HepG2 (cell line): ENCODE data around the gene AKR7A2. TPM values are rescaled to one million over a fixed set of nuclear protein-coding genes. Genes with fewer than 3 reads are reported as not detected.

Experiments
- EHMT2 ChIP-seq: fragments of 200-600 bp; sonication (generic); IDR thresholded peaks from 2 replicates; pipeline ENCODE4 v1.7.0; 2017; ENCODE audit warnings: antibody characterized with exemption, low read depth, low read length, borderline replicate concordance
- ETV6 ChIP-seq: sonication (generic); formaldehyde crosslinking; conservative IDR thresholded peaks from 2 replicates; pipeline ENCODE4 v1.4.0; 2020; ENCODE audit warnings: missing genetic modification reagents
- HOXA3 ChIP-seq: sonication (generic); formaldehyde crosslinking; IDR thresholded peaks from 2 replicates; pipeline ENCODE4 v1.5.0; 2020; ENCODE audit warnings: missing genetic modification reagents
- MXI1 ChIP-seq: IDR thresholded peaks from 3 replicates; pipeline ENCODE4 v1.6.1; 2012; ENCODE audit warnings: low read depth, low read length, inconsistent platforms, borderline replicate concordance
- NCOA2 ChIP-seq: sonication (generic); formaldehyde crosslinking; IDR thresholded peaks from 2 replicates; pipeline ENCODE4 v1.8.0; 2022; ENCODE audit warnings: inconsistent platforms
- NFE2 ChIP-seq: sonication (generic); formaldehyde crosslinking; IDR thresholded peaks from 2 replicates; pipeline ENCODE4 v1.4.0; 2020; ENCODE audit warnings: missing genetic modification reagents
- ZBTB3 ChIP-seq: sonication (generic); formaldehyde crosslinking; IDR thresholded peaks from 2 replicates; pipeline ENCODE4 v1.4.0; 2020; ENCODE audit warnings: low read depth, mild to moderate bottlenecking, moderate library complexity, missing genetic modification reagents, borderline replicate concordance
- ZNF124 ChIP-seq: sonication (generic); formaldehyde crosslinking; IDR thresholded peaks from 2 replicates; pipeline ENCODE4 v1.4.0; 2020; ENCODE audit warnings: missing genetic modification reagents
- ZNF136 ChIP-seq: sonication (generic); formaldehyde crosslinking; IDR thresholded peaks from 2 replicates; pipeline ENCODE4 v1.8.1; 2022; ENCODE audit warnings: low read depth, mild to moderate bottlenecking, moderate library complexity, missing genetic modification reagents
- ZNF205 ChIP-seq: IDR thresholded peaks from 2 replicates; pipeline ENCODE4 v1.6.1; 2018; ENCODE audit warnings: missing biosample characterization, missing genetic modification reagents
- ZNF33A ChIP-seq: sonication (generic); formaldehyde crosslinking; IDR thresholded peaks from 2 replicates; pipeline ENCODE4 v1.5.1; 2020; ENCODE audit warnings: missing genetic modification reagents, mild to moderate bottlenecking, moderate library complexity, borderline replicate concordance
- ZNF343 ChIP-seq: sonication (generic); formaldehyde crosslinking; IDR thresholded peaks from 2 replicates; pipeline ENCODE4 v1.4.0; 2020; ENCODE audit warnings: mild to moderate bottlenecking, missing genetic modification reagents
- ZNF878 ChIP-seq: sonication (generic); formaldehyde crosslinking; IDR thresholded peaks from 2 replicates; pipeline ENCODE4 v1.8.1; 2023; ENCODE audit warnings: mild to moderate bottlenecking, missing genetic modification reagents, moderate library complexity
- polyA plus RNA-seq, 8 experiments: library from polyadenylated mRNA; depleted of rRNA in 3 of 8; stranded (reverse) in 7 of 8; unstranded in 1 of 8; fragments of >200 nt; fragmentation: Illumina TruSeq in 4 of 8; extraction: Trizol in 4 of 8; gene quantifications; 2 replicates each; pipeline versions ENCODE4 v1.2.1 to v1.2.3, GENCODE V29; 2011 to 2016; ENCODE audit warnings: low read depth in 4 of 8, missing spikeins in 1 of 8, mixed read lengths in 1 of 8; ENCODE audit not compliant: insufficient read depth in 1 of 8
- total RNA-seq, 5 experiments: library from RNA; depleted of rRNA; stranded (reverse); fragments of >200 nt; fragmentation: Illumina TruSeq; extraction: Trizol; gene quantifications; 2 replicates each; pipeline ENCODE4 v1.2.3, GENCODE V29; 2016; ENCODE audit warnings: low read depth in 1 of 5
- TF ChIP-seq, protein P1 (sequence below): sonication (generic); formaldehyde crosslinking; IDR thresholded peaks from 2 replicates; pipeline ENCODE4 v1.5.1; 2020; ENCODE audit warnings: mild to moderate bottlenecking, missing genetic modification reagents, borderline replicate concordance
- TF ChIP-seq, protein P2 (sequence below): sonication (generic); formaldehyde crosslinking; conservative IDR thresholded peaks from 2 replicates; pipeline ENCODE4 v1.8.0; 2022; ENCODE audit warnings: low read depth, missing genetic modification reagents
- TF ChIP-seq, protein P3 (sequence below), 2 experiments: sonication (generic) in 1 of 2; formaldehyde crosslinking in 1 of 2; IDR thresholded peaks; 2 replicates each; pipeline versions ENCODE4 v1.5.1 to v1.6.1; 2011 to 2020; ENCODE audit warnings: borderline replicate concordance in 1 of 2, low read depth in 1 of 2, low read length in 1 of 2, mild to moderate bottlenecking in 1 of 2, missing genetic modification reagents in 1 of 2, moderate library complexity in 1 of 2
- TF ChIP-seq, protein P4 (sequence below): sonication (generic); formaldehyde crosslinking; conservative IDR thresholded peaks from 2 replicates; pipeline ENCODE4 v1.4.0; 2020; ENCODE audit warnings: mild to moderate bottlenecking, missing genetic modification reagents, moderate library complexity

The AKR7A2 gene
- total and polyA plus RNA-seq, 2 of the 13 experiments (the other 11 are each of a cell fraction or from before 2014, with no cell fraction given), result 45.2 to 75.6 TPM

DNA sequence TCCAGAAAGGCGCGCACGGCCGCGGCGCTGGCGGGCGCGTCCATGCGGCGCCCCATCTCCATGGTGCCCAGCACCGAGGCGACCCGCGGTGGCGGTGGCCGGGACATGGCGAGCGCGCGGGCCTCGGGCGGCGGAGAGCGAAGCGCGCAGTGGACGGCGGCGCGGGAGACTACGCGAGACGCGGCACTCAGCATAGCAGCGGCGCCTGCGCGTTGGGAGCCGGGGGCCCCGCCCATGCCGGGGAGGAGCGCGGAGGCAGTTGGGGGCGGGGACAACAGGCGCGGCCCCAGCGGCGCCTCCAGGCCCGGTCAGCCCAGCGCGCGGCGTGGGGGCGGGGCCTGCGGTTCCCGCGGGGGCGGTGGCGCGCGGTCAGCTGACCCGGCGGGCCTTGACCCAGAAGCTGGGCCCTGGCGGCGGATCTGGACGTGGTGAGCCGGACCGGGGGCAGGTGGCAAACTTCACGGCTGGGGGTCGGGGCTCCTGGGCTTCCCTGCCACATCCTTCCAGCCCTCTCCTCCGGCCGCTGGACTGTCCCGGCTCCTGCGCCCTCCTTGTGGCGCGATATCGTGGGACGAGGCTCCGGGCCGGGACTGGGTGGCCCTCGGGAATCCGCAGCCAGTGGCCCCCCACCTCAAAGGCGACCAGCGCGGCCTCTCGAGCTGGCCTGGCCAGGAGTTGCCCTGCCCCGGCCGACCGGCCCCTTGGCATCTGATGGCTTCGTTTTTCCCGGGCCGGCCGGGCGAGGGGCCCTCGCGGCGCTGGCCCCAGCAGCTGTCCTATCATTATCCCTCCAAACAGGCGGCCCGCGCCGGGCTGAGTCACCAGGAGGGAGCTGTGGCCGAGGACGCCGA, at the start of gene AKR7A2, which contains the start of gene SLC66A1 (continued):
- TF ChIP-seq NFE2 (CRISPR knock-in tag) (no peak), NCOA2 (CRISPR knock-in tag) (peak; percentile 14; the same call in 1 of the 2 replicates), MXI1 (peak; percentile 86; the same call in 1 of the 3 replicates), ZNF343 (peak; percentile 74), ZBTB3 (CRISPR knock-in tag) (peak; percentile 39; the same call in 1 of the 2 replicates), ZNF33A (CRISPR knock-in tag) (0 out of 2 replicates have a peak, but pooled peaks have one; percentile 27), ZNF205 (peak; percentile 48; the same call in 1 of the 2 replicates), ZNF124 (CRISPR knock-in tag) (0 out of 2 replicates have a peak, but pooled peaks have one; percentile 40), ETV6 (CRISPR knock-in tag) (no peak; the same call in 1 of the 2 replicates), ZNF136 (peak; percentile 79; the same call in 1 of the 2 replicates), HOXA3 (CRISPR knock-in tag) (peak; percentile 57; the same call in 1 of the 2 replicates), EHMT2 (no peak), ZNF878 (CRISPR knock-in tag) (peak; percentile 45; the same call in 1 of the 2 replicates)
- TF ChIP-seq, protein P1, sequence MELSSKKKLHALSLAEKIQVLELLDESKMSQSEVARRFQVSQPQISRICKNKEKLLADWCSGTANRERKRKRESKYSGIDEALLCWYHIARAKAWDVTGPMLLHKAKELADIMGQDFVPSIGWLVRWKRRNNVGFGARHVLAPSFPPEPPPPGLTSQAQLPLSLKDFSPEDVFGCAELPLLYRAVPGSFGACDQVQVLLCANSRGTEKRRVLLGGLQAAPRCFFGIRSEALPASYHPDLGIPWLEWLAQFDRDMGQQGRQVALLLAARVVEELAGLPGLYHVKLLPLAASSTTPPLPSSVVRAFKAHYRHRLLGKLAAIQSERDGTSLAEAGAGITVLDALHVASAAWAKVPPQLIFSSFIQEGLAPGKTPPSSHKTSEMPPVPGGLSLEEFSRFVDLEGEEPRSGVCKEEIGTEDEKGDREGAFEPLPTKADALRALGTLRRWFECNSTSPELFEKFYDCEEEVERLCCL (CRISPR knock-in tag), result no peak
- TF ChIP-seq, protein P2, sequence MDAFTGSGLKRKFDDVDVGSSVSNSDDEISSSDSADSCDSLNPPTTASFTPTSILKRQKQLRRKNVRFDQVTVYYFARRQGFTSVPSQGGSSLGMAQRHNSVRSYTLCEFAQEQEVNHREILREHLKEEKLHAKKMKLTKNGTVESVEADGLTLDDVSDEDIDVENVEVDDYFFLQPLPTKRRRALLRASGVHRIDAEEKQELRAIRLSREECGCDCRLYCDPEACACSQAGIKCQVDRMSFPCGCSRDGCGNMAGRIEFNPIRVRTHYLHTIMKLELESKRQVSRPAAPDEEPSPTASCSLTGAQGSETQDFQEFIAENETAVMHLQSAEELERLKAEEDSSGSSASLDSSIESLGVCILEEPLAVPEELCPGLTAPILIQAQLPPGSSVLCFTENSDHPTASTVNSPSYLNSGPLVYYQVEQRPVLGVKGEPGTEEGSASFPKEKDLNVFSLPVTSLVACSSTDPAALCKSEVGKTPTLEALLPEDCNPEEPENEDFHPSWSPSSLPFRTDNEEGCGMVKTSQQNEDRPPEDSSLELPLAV (CRISPR knock-in tag), result 0 out of 2 replicates have a peak, but pooled peaks have one; percentile 69
- TF ChIP-seq, protein P3, sequence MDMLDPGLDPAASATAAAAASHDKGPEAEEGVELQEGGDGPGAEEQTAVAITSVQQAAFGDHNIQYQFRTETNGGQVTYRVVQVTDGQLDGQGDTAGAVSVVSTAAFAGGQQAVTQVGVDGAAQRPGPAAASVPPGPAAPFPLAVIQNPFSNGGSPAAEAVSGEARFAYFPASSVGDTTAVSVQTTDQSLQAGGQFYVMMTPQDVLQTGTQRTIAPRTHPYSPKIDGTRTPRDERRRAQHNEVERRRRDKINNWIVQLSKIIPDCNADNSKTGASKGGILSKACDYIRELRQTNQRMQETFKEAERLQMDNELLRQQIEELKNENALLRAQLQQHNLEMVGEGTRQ (IDR thresholded peaks at IDR 0.05; ENCODE audit: low read depth, low read length), result 0 out of 2 replicates have a peak, but pooled peaks have one; percentile 53
- TF ChIP-seq, protein P3 (CRISPR knock-in tag; IDR thresholded peaks at IDR 0.05; ENCODE audit: borderline replicate concordance), result peak; percentile 77
- TF ChIP-seq, protein P4, sequence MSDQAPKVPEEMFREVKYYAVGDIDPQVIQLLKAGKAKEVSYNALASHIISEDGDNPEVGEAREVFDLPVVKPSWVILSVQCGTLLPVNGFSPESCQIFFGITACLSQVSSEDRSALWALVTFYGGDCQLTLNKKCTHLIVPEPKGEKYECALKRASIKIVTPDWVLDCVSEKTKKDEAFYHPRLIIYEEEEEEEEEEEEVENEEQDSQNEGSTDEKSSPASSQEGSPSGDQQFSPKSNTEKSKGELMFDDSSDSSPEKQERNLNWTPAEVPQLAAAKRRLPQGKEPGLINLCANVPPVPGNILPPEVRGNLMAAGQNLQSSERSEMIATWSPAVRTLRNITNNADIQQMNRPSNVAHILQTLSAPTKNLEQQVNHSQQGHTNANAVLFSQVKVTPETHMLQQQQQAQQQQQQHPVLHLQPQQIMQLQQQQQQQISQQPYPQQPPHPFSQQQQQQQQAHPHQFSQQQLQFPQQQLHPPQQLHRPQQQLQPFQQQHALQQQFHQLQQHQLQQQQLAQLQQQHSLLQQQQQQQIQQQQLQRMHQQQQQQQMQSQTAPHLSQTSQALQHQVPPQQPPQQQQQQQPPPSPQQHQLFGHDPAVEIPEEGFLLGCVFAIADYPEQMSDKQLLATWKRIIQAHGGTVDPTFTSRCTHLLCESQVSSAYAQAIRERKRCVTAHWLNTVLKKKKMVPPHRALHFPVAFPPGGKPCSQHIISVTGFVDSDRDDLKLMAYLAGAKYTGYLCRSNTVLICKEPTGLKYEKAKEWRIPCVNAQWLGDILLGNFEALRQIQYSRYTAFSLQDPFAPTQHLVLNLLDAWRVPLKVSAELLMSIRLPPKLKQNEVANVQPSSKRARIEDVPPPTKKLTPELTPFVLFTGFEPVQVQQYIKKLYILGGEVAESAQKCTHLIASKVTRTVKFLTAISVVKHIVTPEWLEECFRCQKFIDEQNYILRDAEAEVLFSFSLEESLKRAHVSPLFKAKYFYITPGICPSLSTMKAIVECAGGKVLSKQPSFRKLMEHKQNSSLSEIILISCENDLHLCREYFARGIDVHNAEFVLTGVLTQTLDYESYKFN, result peak; percentile 38
